H1 (cell line): ENCODE data around the gene LY86. TPM values are rescaled to one million over a fixed set of nuclear protein-coding genes. Genes with fewer than 3 reads are reported as not detected.

Experiments
- CTCF ChIA-PET: fragments of 300-600 bp; sonication (Branson Sonifier 250); formaldehyde crosslinking; loops from one replicate; lab custom pipeline; 2021; ENCODE audit not compliant: partially characterized antibody; lab: Charles Lee
- POLR2A ChIA-PET: fragments of 300-600 bp; sonication (Branson Sonifier 250); formaldehyde crosslinking; loops from one replicate; lab custom pipeline; 2021; ENCODE audit warnings: inconsistent platforms; ENCODE audit not compliant: partially characterized antibody; lab: Charles Lee
- DNase-seq, 2 experiments: peaks; one replicate each; pipeline versions ENCODE4 v3.0.0 to v3.0.0-alpha.2; 2010 to 2022; ENCODE audit warnings: low spot score in 2 of 2, low read depth in 1 of 2, mixed read lengths in 1 of 2
- FAIRE-seq: peaks from 2 replicates; lab custom pipeline; 2011; peaks lifted over from hg19 to GRCh38; lab: Jason Lieb, UNC
- H2AFZ ChIP-seq: 2 replicates; pipeline ENCODE4 v1.8.1; 2012; ENCODE audit warnings: low read length, inconsistent platforms
- H2AK5ac ChIP-seq: 2 replicates; pipeline ENCODE4 v1.6.1; 2013; ENCODE audit warnings: low read depth, low read length
- H2BK120ac ChIP-seq: replicated peaks from 2 replicates; pipeline ENCODE3; 2013; ENCODE audit warnings: low read depth, low read length, inconsistent platforms
- H2BK12ac ChIP-seq: 2 replicates; pipeline ENCODE4 v1.6.1; 2013; ENCODE audit warnings: low read depth, low read length
- H2BK15ac ChIP-seq: 2 replicates; pipeline ENCODE4 v1.6.1; 2013; ENCODE audit warnings: low read length
- H2BK20ac ChIP-seq: 2 replicates; pipeline ENCODE4 v1.6.1; 2013; ENCODE audit warnings: low read length
- H2BK5ac ChIP-seq: 2 replicates; pipeline ENCODE4 v1.6.1; 2013; ENCODE audit warnings: low read depth, low read length
- H3K14ac ChIP-seq: 2 replicates; pipeline ENCODE4 v1.6.1; 2013; ENCODE audit warnings: inconsistent platforms; ENCODE audit not compliant: insufficient read length
- H3K18ac ChIP-seq: 2 replicates; pipeline ENCODE4 v1.6.1; 2013; ENCODE audit warnings: low read length; ENCODE audit errors: extremely low read depth
- H3K23ac ChIP-seq: 2 replicates; pipeline ENCODE4 v1.6.1; 2013; ENCODE audit warnings: inconsistent platforms; ENCODE audit not compliant: insufficient read length
- H3K23me2 ChIP-seq: 2 replicates; pipeline ENCODE4 v1.6.1; 2013; ENCODE audit warnings: low read depth, low read length
- H3K27ac ChIP-seq: 2 replicates; pipeline ENCODE4 v1.6.1; 2011; ENCODE audit warnings: low read depth, low read length, inconsistent platforms
- H3K27me3 ChIP-seq, 4 experiments: replicated peaks in 1 of 4; 1 replicate in 1 of 4; 2 replicates in 3 of 4; pipeline versions ENCODE4 v1.6.1 to v1.8.1; 2011 to 2013; ENCODE audit warnings: low read length in 3 of 4, mild to moderate bottlenecking in 3 of 4, inconsistent platforms in 2 of 4, mixed read lengths in 2 of 4, moderate library complexity in 1 of 4; ENCODE audit not compliant: control insufficient read depth in 3 of 4, insufficient read depth in 3 of 4; ENCODE audit errors: extremely low read depth in 1 of 4
- H3K36me3 ChIP-seq, 4 experiments: 2 replicates each; pipeline versions ENCODE4 v1.6.1 to v1.8.1; 2011 to 2013; ENCODE audit warnings: mild to moderate bottlenecking in 4 of 4, low read length in 3 of 4, moderate library complexity in 2 of 4, control low read depth in 1 of 4, inconsistent platforms in 1 of 4; ENCODE audit not compliant: insufficient read depth in 4 of 4, control insufficient read depth in 2 of 4
- H3K4ac ChIP-seq: replicated peaks from 2 replicates; pipeline ENCODE3; 2013; ENCODE audit warnings: low read length, low read depth, mixed read lengths, inconsistent platforms; ENCODE audit not compliant: insufficient read length
- H3K4me1 ChIP-seq, 4 experiments: replicated peaks in 1 of 4; 1 replicate in 1 of 4; 2 replicates in 3 of 4; pipeline versions ENCODE4 v1.6.1 to v1.8.1; 2011 to 2013; ENCODE audit warnings: low read length in 3 of 4, inconsistent platforms in 2 of 4, mixed read lengths in 1 of 4; ENCODE audit not compliant: insufficient read depth in 4 of 4, control insufficient read depth in 3 of 4
- H3K4me2 ChIP-seq, 2 experiments: 2 replicates each; pipeline versions ENCODE4 v1.6.1 to v1.8.1; 2011 to 2013; ENCODE audit warnings: low read depth in 2 of 2, low read length in 2 of 2, control low read depth in 1 of 2, inconsistent platforms in 1 of 2, mild to moderate bottlenecking in 1 of 2; ENCODE audit not compliant: insufficient read depth in 1 of 2
- H3K4me3 ChIP-seq, 4 experiments: fragments of 200-600, 300-600 bp in 1 of 4; sonication (generic), shearing (Covaris generic), sonication (Bioruptor Twin) in 1 of 4; 2 replicates each; pipeline versions ENCODE4 v1.5.1 to v1.8.1; 2011 to 2016; ENCODE audit warnings: low read length in 4 of 4, low read depth in 3 of 4, control low read depth in 2 of 4, inconsistent platforms in 2 of 4, mild to moderate bottlenecking in 2 of 4, mixed read lengths in 1 of 4, moderate library complexity in 1 of 4; ENCODE audit not compliant: insufficient read depth in 2 of 4; ENCODE audit errors: extremely low read depth in 1 of 4
- H3K56ac ChIP-seq: replicated peaks from 2 replicates; pipeline ENCODE3; 2013; ENCODE audit warnings: low read depth, mild to moderate bottlenecking, mixed read lengths, low read length, inconsistent platforms; ENCODE audit not compliant: insufficient read length
- H3K79me1 ChIP-seq: 2 replicates; pipeline ENCODE4 v1.6.1; 2013; ENCODE audit warnings: low read depth, low read length, control low read depth
- H3K79me2 ChIP-seq, 2 experiments: 2 replicates each; pipeline versions ENCODE4 v1.6.1 to v1.8.1; 2012 to 2013; ENCODE audit warnings: low read length in 2 of 2, mild to moderate bottlenecking in 2 of 2, inconsistent platforms in 1 of 2; ENCODE audit not compliant: insufficient read depth in 2 of 2, control insufficient read depth in 1 of 2
- H3K9ac ChIP-seq, 4 experiments: replicated peaks in 1 of 4; 1 replicate in 1 of 4; 2 replicates in 3 of 4; pipeline versions ENCODE4 v1.6.1 to v1.8.1; 2011 to 2013; ENCODE audit warnings: low read depth in 3 of 4, low read length in 3 of 4, control low read depth in 2 of 4, mild to moderate bottlenecking in 2 of 4, moderate library complexity in 2 of 4, inconsistent platforms in 1 of 4; ENCODE audit errors: extremely low read depth in 1 of 4
- H3K9me3 ChIP-seq, 2 experiments: 2 replicates each; pipeline versions ENCODE4 v1.6.1 to v1.8.1; 2012 to 2013; ENCODE audit warnings: mild to moderate bottlenecking in 2 of 2, moderate library complexity in 2 of 2, control low read depth in 1 of 2, inconsistent platforms in 1 of 2, low read depth in 1 of 2, low read length in 1 of 2, mixed read lengths in 1 of 2; ENCODE audit not compliant: insufficient read depth in 2 of 2
- H4K20me1 ChIP-seq, 2 experiments: replicated peaks in 1 of 2; 2 replicates each; pipeline versions ENCODE3 to v1.8.1; 2011 to 2013; ENCODE audit warnings: inconsistent platforms in 2 of 2, low read length in 2 of 2, mild to moderate bottlenecking in 1 of 2; ENCODE audit not compliant: insufficient read depth in 2 of 2, control insufficient read depth in 1 of 2
- H4K5ac ChIP-seq: 2 replicates; pipeline ENCODE4 v1.6.1; 2013; ENCODE audit warnings: low read length, low read depth, mixed read lengths, inconsistent platforms; ENCODE audit not compliant: insufficient read length
- H4K8ac ChIP-seq: 2 replicates; pipeline ENCODE4 v1.8.0; 2013; ENCODE audit warnings: mild to moderate bottlenecking, moderate library complexity, low read length, inconsistent platforms; ENCODE audit not compliant: insufficient read depth; ENCODE audit errors: extremely low read depth
- H4K91ac ChIP-seq: replicated peaks from 2 replicates; pipeline ENCODE3; 2013; ENCODE audit warnings: low read length, mixed read lengths, inconsistent platforms; ENCODE audit not compliant: insufficient read length
- FOSL1 ChIP-seq: IDR thresholded peaks from 2 replicates; pipeline ENCODE4 v1.6.1; 2011; ENCODE audit warnings: mild to moderate bottlenecking, low read depth, low read length, moderate library complexity; ENCODE audit not compliant: insufficient read depth
- WGBS, 2 experiments: shearing (Covaris generic) in 1 of 2; methylation state at CpG; one replicate each; pipeline versions ENCODE4 v1.1.6 to v1.1.7; 2013 to 2015; ENCODE audit warnings: low lambda C conversion rate in 2 of 2, mixed read lengths in 2 of 2, inconsistent platforms in 1 of 2, low coverage in 1 of 2, missing lambda C conversion rate in 1 of 2; ENCODE audit not compliant: insufficient replicate concordance in 2 of 2, insufficient coverage in 1 of 2, insufficient read length in 1 of 2; ENCODE audit errors: extremely low coverage in 1 of 2, missing lambda C conversion rate in 1 of 2; 5-methylcytosine and 5-hydroxymethylcytosine counted together
- polyA plus RNA-seq, 7 experiments: library from polyadenylated mRNA; depleted of rRNA in 3 of 7; stranded (reverse) in 5 of 7; unstranded in 2 of 7; fragments of >200 nt in 5 of 7; fragments of 200-250 nt in 2 of 7; gene quantifications; 1 replicate in 5 of 7; 2 replicates in 1 of 7; 4 replicates in 1 of 7; pipeline versions ENCODE4 v1.2.1 to v1.2.3, GENCODE V29; 2011 to 2013; ENCODE audit warnings: missing spikeins in 2 of 7, mixed read lengths in 2 of 7
- total RNA-seq: library from RNA; stranded (reverse); fragmentation: NEBNext Ultra II Directional; extraction: Animal tissue kit (Norgen Biotek cat#: 25700); gene quantifications from 2 replicates; pipeline ENCODE4 v1.2.1, GENCODE V29; 2021

The LY86 gene
- total and polyA plus RNA-seq, 2 of the 8 experiments (the other 6 are each of a cell fraction or from before 2014, with no cell fraction given): not detected

DNA sequence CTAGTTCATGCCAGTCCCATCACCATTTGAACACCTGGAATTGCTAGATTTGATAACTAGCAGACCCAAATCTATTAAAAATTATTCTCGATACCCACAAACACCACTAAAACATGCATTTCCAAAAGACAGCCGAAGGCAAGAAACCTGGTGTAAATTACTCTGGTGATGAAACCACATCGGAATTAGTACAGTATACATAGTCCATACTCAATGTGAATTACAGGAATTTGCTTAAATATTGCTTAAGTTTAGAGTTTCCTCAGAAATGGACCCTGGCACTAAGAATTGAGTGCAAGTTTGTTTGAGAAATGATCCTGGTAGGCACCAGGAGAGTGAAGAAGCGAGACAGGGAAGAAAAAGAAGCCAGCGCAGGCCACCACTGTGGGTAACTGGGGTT is 13.7 kb downstream of the LY86 start:
- no peaks in the 10 kb centered on the region for H3K4me1 ChIP-seq

More for the DNA sequence above, 13.7 kb downstream of the LY86 start:
- Histone ChIP-seq H2BK120ac (no peak overlapping the region), H3K27ac (no peak overlapping the region), H2BK15ac (no peak overlapping the region), H3K27me3 (no peaks in the 10 kb centered on the region), H3K4me2 (no peak overlapping the region), H3K36me3 (no peaks in the 10 kb centered on the region), H3K14ac (no peak overlapping the region), H3K79me2 (no peaks in the 10 kb centered on the region), H3K56ac (no peak overlapping the region), H2AFZ (no peak overlapping the region), H2BK20ac (no peak overlapping the region), H4K8ac (no peak overlapping the region), H3K18ac (no peak overlapping the region), H3K9me3 (no peaks in the 10 kb centered on the region), H3K79me1 (no peaks in the 10 kb centered on the region), H3K4ac (no peak overlapping the region), H2BK12ac (no peak overlapping the region), H3K23ac (no peak overlapping the region), H4K5ac (no peak overlapping the region), H3K23me2 (no peaks in the 10 kb centered on the region), H2BK5ac (no peak overlapping the region), H2AK5ac (no peak overlapping the region), H4K91ac (no peak overlapping the region), H4K20me1 (no peaks in the 10 kb centered on the region), H3K9ac (no peak overlapping the region), H3K4me3 (no peak overlapping the region)
- no peak for TF ChIP-seq FOSL1
- FAIRE-seq (no peak), DNase-seq (no peak)
- POLR2A ChIA-PET: no interaction called here
- CTCF ChIA-PET: no interaction called here
- WGBS, 2 experiments: 90% methylated on average over 5 of the region's 5 CpGs; no CpG with 5 or more reads in 1 of the 2 experiments
